Keratinocyte (primary cell): ENCODE measurements around the gene PIGX. TPM values are rescaled to one million over a fixed set of nuclear protein-coding genes. Genes with fewer than 3 reads are reported as not detected.

Experiments used
- DNase-seq: peaks from one replicate; pipeline ENCODE4 v3.0.0-alpha.2; 2011; ENCODE audit warnings: low read depth, missing footprints, low spot score
- FAIRE-seq: peaks from 2 replicates; lab custom pipeline; 2011; peaks lifted over from hg19 to GRCh38; lab: Jason Lieb, UNC
- H2AFZ ChIP-seq: 2 replicates; pipeline ENCODE4 v1.6.0; 2012; ENCODE audit warnings: low read length, control low read depth, inconsistent platforms; ENCODE audit not compliant: control insufficient read depth
- H3K27ac ChIP-seq: 2 replicates; pipeline ENCODE4 v1.5.1; 2011; ENCODE audit warnings: low read length; ENCODE audit not compliant: control insufficient read depth, insufficient read depth
- H3K27me3 ChIP-seq: 3 replicates; pipeline ENCODE4 v1.6.0; 2011; ENCODE audit warnings: low read length; ENCODE audit not compliant: control insufficient read depth, insufficient read depth; ENCODE audit errors: extremely low read depth
- H3K36me3 ChIP-seq, 2 experiments: 2 replicates in 1 of 2; 3 replicates in 1 of 2; pipeline ENCODE4 v1.5.1; 2011; ENCODE audit warnings: low read length in 2 of 2, mild to moderate bottlenecking in 1 of 2; ENCODE audit not compliant: control insufficient read depth in 2 of 2, insufficient read depth in 2 of 2; ENCODE audit errors: extremely low read depth in 1 of 2
- H3K4me1 ChIP-seq: 3 replicates; pipeline ENCODE4 v1.5.1; 2011; ENCODE audit warnings: low read length; ENCODE audit not compliant: control insufficient read depth, insufficient read depth; ENCODE audit errors: extremely low read depth
- H3K4me2 ChIP-seq: 3 replicates; pipeline ENCODE4 v1.6.0; 2011; ENCODE audit warnings: low read depth, low read length; ENCODE audit not compliant: control insufficient read depth, insufficient read depth; ENCODE audit errors: extremely low read depth
- H3K4me3 ChIP-seq, 3 experiments: fragments of 200-600 bp in 1 of 3; sonication (generic) in 1 of 3; 2 replicates in 2 of 3; 3 replicates in 1 of 3; pipeline ENCODE4 v1.5.1; 2011 to 2016; ENCODE audit warnings: low read length in 3 of 3, mild to moderate bottlenecking in 3 of 3, control low read depth in 2 of 3, inconsistent platforms in 1 of 3, low read depth in 1 of 3, mixed read lengths in 1 of 3, mixed run types in 1 of 3, moderate library complexity in 1 of 3; ENCODE audit not compliant: control insufficient read depth in 2 of 3, insufficient read depth in 2 of 3; ENCODE audit errors: extremely low read depth in 1 of 3
- H3K79me2 ChIP-seq: 2 replicates; pipeline ENCODE4 v1.6.0; 2012; ENCODE audit warnings: low read length; ENCODE audit not compliant: control insufficient read depth, insufficient read depth
- H3K9ac ChIP-seq: 3 replicates; pipeline ENCODE4 v1.6.0; 2011; ENCODE audit warnings: low read length; ENCODE audit not compliant: control insufficient read depth, insufficient read depth; ENCODE audit errors: extremely low read depth
- H3K9me1 ChIP-seq: 3 replicates; pipeline ENCODE4 v1.6.0; 2011; ENCODE audit warnings: low read length; ENCODE audit not compliant: control insufficient read depth, insufficient read depth; ENCODE audit errors: extremely low read depth
- H3K9me3 ChIP-seq: 2 replicates; pipeline ENCODE4 v1.5.1; 2012; ENCODE audit warnings: low read depth, low read length; ENCODE audit not compliant: control insufficient read depth
- H4K20me1 ChIP-seq: 3 replicates; pipeline ENCODE4 v1.6.0; 2011; ENCODE audit warnings: low read length; ENCODE audit not compliant: control insufficient read depth, insufficient read depth; ENCODE audit errors: extremely low read depth
- EZH2 ChIP-seq: IDR thresholded peaks from one replicate; pipeline ENCODE4 v1.6.1; 2012; ENCODE audit warnings: inconsistent platforms, mild to moderate bottlenecking, low read length, moderate library complexity
- dilution Hi-C: fragments of 300-500 bp; cut with MboI; formaldehyde crosslinking; loops from one replicate; pipeline ENCODE4 v1.7.0; 2020; ENCODE audit warnings: low sequenced_read_pairs; ENCODE audit not compliant: extremely low pct_ligation_motif_present
- polyA plus RNA-seq, 5 experiments: library from polyadenylated mRNA; depleted of rRNA in 3 of 5; stranded (reverse) in 3 of 5; stranded (forward) in 1 of 5; unstranded in 1 of 5; fragments of >200 nt; gene quantifications; 1 replicate in 1 of 5; 2 replicates in 3 of 5; 3 replicates in 1 of 5; pipeline versions ENCODE4 v1.2.1 to v1.2.3, GENCODE V29; 2011 to 2012; ENCODE audit warnings: missing spikeins in 2 of 5, low read depth in 1 of 5, low replicate concordance in 1 of 5
- TF ChIP-seq, protein P1 (sequence below), 3 experiments: IDR thresholded peaks in 1 of 3; conservative IDR thresholded peaks in 1 of 3; optimal IDR thresholded peaks in 1 of 3; 2 replicates in 2 of 3; 3 replicates in 1 of 3; pipeline versions ENCODE3 to v1.5.1; 2011; ENCODE audit warnings: low read length in 3 of 3, mild to moderate bottlenecking in 3 of 3, moderate library complexity in 2 of 3, control low read depth in 1 of 3, inconsistent platforms in 1 of 3; ENCODE audit not compliant: insufficient read depth in 2 of 3; ENCODE audit errors: extremely low read depth in 1 of 3

Gene PIGX
- polyA plus RNA-seq, 1 donor (not counting 4 experiments of a cell fraction or from before 2014, with no cell fraction given), result 25.0 TPM

DNA sequence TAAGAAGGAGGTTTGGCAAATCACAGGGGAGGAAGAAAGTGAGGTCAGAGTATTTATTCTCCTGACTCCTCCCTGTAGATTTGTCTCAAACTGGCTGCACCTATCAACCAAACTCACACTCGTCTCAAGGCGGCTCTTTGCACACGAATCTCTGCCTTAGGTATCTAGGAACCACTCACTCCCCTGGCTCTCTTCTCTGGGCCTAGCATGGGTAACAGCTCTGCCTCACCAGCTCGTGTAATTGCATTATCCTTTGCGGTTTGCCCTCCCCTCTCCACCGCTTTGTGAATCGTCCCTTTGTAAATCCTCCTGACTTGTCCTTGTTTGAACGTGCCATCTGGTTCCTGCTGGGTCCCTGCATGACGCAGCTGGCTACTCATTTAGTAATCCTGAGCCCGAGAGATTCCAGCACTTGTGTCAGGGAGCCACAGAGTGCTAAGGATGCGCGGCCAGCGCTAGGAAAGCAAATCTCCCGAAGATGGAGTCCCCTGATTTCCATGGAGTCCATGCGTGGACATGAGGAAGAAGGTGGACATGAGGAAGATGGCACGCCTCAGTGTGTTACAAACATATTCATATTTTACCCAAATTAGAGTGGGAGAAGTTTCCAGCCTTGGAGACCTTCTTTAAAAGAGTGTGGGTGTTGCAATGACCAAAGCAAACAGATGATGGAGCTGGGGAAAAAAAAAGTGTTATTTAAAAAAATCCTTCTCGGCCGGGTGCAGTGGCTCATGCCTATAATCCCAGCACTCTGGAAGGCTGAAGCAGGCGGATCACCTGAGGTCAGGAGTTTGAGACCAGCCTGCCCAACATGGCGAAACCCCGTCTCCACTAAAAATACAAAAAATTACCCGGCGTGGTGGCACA lies 45.9 kb upstream of the PIGX start:
- no peak overlapping the region for H3K4me2 ChIP-seq
- TF ChIP-seq, protein P1, sequence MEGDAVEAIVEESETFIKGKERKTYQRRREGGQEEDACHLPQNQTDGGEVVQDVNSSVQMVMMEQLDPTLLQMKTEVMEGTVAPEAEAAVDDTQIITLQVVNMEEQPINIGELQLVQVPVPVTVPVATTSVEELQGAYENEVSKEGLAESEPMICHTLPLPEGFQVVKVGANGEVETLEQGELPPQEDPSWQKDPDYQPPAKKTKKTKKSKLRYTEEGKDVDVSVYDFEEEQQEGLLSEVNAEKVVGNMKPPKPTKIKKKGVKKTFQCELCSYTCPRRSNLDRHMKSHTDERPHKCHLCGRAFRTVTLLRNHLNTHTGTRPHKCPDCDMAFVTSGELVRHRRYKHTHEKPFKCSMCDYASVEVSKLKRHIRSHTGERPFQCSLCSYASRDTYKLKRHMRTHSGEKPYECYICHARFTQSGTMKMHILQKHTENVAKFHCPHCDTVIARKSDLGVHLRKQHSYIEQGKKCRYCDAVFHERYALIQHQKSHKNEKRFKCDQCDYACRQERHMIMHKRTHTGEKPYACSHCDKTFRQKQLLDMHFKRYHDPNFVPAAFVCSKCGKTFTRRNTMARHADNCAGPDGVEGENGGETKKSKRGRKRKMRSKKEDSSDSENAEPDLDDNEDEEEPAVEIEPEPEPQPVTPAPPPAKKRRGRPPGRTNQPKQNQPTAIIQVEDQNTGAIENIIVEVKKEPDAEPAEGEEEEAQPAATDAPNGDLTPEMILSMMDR (optimal IDR thresholded peaks at IDR 0.05 in 1 of 3, IDR thresholded peaks at IDR 0.05 in 1 of 3, conservative IDR thresholded peaks at IDR 0.05 in 1 of 3; ENCODE audit: extremely low read depth in 1 of 3, insufficient read depth in 2 of 3, low read length in 3 of 3), result no peak
- H2AFZ ChIP-seq, result no peak overlapping the region
- H3K27me3 ChIP-seq, result peaks cover 6% of the 10 kb centered on the region
- FAIRE-seq, result no peak
- DNase-seq, result peak; percentile 30
- no peak overlapping the region for H3K4me3 ChIP-seq
- no peaks in the 10 kb centered on the region for H3K36me3 ChIP-seq
- H3K4me1 ChIP-seq, result no peaks in the 10 kb centered on the region
- H3K9ac ChIP-seq, result no peak overlapping the region
- no peaks in the 10 kb centered on the region for H3K79me2 ChIP-seq
- no peaks in the 10 kb centered on the region for H3K9me3 ChIP-seq
- no peak overlapping the region for H3K27ac ChIP-seq
- dilution Hi-C loops, result no loop called here
- no peaks in the 10 kb centered on the region for H4K20me1 ChIP-seq
- H3K9me1 ChIP-seq, result no peaks in the 10 kb centered on the region

DNA sequence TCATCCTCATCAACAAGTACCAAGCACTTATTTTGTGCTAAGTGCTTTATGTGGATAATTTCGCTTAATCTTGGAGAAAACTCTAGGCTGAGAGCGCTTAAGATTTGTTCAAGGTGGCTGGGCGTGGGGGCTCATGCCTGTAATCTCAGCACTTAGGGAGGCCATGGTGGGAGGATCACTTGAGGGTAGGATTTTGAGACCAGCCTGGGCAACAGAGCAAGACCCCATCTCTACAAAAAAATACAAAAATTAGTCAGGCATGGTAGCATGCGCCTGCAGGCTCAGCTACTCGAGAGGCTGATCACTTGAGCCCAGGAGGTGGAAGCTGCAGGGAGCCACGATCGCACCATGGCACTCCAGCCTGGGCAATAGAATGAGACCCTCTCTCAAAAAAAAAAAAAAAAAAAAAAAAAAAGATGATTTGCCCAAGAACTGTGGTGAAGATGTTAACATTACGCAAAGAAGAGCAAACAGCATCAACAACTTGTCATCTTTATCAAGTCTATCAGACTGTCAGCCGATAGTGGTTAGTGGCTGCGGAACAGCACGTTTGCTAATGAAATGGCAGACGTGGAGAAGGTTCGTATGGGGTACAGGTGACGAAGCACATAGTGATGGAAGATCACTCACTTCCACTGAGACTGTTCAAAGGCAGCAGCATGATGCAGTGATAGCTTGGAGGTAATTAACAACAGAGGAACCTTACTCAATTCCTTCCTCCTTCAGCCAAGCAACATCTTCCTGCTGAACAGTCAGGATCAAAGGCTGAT lies 44.9 kb upstream of the PIGX start:
- Histone ChIP-seq H2AFZ (no peak overlapping the region), H3K4me2 (no peak overlapping the region), H3K79me2 (no peaks in the 10 kb centered on the region), H3K4me1 (no peaks in the 10 kb centered on the region), H3K36me3 (no peaks in the 10 kb centered on the region), H4K20me1 (no peaks in the 10 kb centered on the region), H3K9me1 (no peaks in the 10 kb centered on the region), H3K27ac (no peak overlapping the region), H3K9ac (no peak overlapping the region), H3K4me3 (no peak overlapping the region), H3K9me3 (no peaks in the 10 kb centered on the region), H3K27me3 (peaks cover 6% of the 10 kb centered on the region)
- no peak for FAIRE-seq
- dilution Hi-C loops, result no loop called here
- DNase-seq, result no peak
- no peak for TF ChIP-seq EZH2
- TF ChIP-seq, protein P1 (optimal IDR thresholded peaks at IDR 0.05 in 1 of 3, IDR thresholded peaks at IDR 0.05 in 1 of 3, conservative IDR thresholded peaks at IDR 0.05 in 1 of 3; ENCODE audit: extremely low read depth in 1 of 3, insufficient read depth in 2 of 3, low read length in 3 of 3), result no peak
